GM20431 (cell line): Measurements from ENCODE around the gene STX17.
"Not testable (repeated sequence)": the region's sequence is repeated elsewhere in the genome, so short reads cannot be mapped to it uniquely, and the experiment has no call there.

Experiments used
- in situ Hi-C: fragments of 300-500 bp; cut with MseI, MboI; formaldehyde crosslinking; loops from one replicate; pipeline ENCODE4 v1.15.0; 2020; ENCODE audit warnings: low sequenced_read_pairs; ENCODE audit not compliant: unreplicated experiment

The STX17 gene

DNA sequence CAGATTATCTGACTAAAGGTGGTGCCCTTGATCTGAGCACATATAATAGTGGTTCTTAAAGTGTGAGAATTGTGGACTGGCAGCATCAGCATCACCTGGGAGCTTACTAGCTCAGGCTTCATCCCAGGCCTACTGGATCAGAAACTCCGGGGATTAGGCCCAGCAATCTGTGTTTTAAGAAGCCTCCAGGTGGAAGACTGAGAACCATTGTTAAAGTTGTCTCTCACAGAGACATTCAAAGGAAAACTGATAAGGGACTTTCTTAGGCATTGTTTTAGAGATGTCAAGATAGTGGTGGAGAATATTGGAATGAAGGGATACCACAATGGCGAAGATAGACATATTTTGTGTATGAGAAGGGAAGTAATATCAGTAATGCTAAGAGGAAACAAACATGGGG lies 59.5 kb downstream of the STX17 start:
- in situ Hi-C loops = no loop called here

- in situ Hi-C loops = no loop called here
Measured at GRCh38 chr9:99966716-99967115, 60.3 kb downstream of the STX17 start.

- in situ Hi-C loops = no loop called here
Measured at GRCh38 chr9:99967457-99967856, 61.0 kb downstream of the STX17 start.

DNA sequence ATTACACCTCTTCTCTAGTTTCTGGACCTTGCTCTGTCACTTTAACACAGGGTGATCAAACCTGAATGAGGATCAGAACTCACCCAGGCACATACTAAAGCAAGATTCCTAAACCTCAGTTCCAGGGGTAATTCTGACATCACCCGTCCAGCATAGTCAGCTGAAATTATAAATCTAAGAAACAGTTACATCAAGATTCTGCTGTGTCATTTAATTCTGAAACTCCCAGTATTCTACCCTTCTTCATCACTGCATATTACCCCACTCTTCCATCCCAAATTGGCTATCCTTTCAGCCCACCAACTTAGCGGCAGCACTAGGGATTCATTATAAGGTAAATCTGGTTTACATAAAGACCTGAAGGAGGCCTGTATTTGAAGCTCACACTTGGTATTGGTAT lies 64.0 kb downstream of the STX17 start:
- in situ Hi-C loops = no loop called here

DNA sequence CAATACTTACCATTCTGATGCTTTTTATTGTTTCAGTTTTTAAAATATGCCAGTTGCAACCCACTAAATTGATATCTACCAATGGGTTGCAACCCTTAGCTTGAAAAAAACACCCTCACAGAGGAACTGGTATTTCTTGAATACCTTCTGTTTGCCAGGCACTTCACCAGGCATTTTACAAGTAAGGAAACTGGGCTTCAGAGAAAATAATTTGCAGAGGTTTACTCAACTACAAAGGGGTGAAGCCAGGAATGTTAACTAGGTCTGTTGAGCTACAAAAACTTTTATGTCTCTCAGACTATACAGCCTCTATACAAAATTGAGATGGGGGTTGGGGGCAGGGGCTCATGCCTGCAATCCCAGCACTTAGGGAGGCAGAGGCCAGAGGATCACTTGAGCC lies 65.0 kb downstream of the STX17 start:
- in situ Hi-C loops = no loop called here

DNA sequence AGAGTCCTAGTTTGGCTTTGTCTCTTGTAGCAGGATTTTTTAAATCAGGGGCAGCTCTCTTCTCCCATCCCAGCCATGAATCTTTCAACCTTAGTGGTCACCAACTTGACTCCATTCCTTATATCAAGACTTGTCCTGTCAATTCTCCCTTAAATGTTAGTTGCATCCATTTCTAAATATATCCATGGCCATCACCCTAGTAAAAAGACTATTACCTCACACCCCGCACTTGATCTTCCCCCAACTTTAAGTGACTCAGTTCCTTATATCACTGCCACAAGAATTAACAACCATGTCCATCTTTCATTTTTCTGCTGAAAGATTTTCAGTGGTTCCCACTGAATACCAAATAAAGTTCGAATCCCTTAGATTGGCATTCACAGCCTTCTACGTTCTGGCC lies 67.0 kb downstream of the STX17 start:
- in situ Hi-C loops = no loop called here

DNA sequence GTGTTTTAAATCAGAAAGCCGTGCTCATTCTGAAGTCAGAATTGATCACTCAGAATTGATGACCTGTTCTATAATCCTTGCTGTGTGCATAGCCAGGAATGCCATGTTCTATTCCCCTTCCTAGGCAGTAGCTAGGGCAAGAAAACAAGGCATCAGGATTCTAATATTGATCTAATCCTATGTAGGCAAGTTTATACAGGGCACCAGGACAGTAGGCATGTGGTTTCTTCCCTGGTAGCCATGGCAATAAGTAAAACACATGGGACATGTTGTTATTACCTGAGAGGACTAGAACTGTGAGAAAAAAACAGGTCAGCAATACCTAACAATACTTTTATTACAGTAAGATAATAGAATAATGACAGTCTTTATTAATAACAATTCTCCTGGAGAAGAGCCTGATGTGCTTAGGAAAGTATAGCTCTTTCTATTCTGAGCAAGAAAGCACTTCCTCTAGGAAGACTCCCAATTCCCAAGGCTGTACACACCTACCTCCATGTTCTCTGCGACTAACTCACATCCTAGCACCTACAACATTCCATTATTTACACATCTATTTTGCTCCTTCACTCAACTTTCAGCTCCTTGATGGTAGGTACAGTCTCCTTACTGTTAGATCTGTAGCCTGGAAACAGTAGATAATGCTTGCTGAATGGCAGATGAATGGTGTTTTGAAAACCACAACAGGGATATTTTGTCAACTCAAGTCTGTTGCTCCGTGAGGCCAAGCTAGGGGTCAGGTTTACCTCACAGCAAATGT lies 70.8 kb downstream of the STX17 start:
- in situ Hi-C loops = no loop called here

GRCh38 chr9:99978221-99978620 lies 71.8 kb downstream of the STX17 start:
- in situ Hi-C loops = no loop called here

DNA sequence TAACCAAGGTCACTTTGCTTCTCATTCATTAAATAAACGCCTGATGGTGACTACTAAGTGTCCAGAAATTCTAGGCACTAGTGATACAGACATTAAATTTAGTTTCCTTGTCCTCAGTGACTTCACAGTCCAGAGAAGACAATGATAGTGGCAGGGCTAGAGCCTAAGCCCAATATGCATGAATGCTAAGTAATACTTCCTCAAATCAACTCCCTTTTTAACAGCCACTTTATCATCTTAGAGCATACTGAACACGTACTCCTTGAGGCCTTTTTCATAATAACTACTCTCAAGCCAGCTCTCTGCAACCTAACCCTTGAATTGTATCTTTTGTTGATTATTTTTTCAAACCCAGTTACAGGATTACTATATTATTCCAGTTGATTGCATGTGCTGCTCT lies 74.1 kb downstream of the STX17 start:
- in situ Hi-C loops = no loop called here

DNA sequence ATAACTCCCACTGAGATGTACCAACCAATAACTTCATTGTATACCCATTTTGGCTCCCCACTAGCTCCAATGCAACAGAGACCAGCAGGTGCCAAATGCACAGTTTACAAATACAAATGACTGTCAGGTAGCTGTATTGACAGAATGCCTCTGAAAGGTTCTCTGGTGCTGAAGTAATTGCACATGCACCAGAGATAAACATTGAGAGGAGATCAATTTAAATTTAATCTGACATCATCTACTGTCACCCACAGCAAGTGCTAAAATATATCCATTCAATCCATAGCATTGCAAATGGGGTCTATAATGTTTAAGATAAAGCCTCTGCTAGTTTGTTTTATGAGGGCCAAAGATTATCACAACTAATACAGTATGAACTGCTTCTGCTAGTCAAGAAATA lies 80.2 kb downstream of the STX17 start:
- in situ Hi-C loops = no loop called here

DNA sequence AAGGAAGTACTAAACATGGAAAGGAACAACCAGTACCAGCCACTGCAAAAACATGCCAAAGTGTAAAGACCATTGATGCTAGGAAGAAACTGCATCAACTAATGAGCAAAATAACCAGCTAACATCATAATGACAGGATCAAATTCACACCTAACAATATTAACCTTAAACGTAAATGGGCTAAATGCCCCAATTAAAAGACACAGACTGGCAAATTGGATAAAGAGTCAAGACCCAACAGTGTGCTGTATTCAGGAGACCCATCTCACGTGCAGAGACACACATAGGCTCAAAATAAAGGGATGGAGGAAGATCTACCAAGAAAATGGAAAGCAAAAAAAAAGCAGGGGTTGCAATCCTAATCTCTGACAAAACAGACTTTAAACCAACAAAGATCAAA lies 84.1 kb downstream of the STX17 start:
- in situ Hi-C loops = not testable (repeated sequence)

GRCh38 chr9:99998266-99998665 lies 91.8 kb downstream of the STX17 start:
- in situ Hi-C loops = no loop called here

GRCh38 chr9:99998866-99999265 lies 92.4 kb downstream of the STX17 start:
- in situ Hi-C loops = no loop called here

DNA sequence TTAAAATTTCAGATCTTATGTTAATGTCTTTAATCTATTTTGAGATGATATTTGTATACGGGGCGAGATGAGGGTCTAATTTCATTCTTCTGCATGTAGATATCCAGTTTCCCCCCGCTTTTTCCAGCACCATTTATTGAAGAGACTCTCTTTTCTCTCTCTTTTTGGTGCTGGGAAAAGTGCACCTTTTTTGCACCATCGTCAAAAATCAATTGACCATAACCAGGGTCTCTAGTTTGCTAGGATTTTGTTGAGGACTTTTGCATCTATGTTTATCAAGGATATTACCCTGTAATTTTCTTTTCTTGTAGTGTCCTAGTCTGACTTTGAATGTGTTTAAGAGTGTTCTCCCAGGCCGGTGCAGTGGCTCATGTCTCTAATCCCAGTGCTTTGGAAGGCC lies 93.3 kb downstream of the STX17 start:
- in situ Hi-C loops = loop anchor here (25.0 kb wide), 1 partner anchor 812 kb away; no protein-coding TSS in a partner anchor

DNA sequence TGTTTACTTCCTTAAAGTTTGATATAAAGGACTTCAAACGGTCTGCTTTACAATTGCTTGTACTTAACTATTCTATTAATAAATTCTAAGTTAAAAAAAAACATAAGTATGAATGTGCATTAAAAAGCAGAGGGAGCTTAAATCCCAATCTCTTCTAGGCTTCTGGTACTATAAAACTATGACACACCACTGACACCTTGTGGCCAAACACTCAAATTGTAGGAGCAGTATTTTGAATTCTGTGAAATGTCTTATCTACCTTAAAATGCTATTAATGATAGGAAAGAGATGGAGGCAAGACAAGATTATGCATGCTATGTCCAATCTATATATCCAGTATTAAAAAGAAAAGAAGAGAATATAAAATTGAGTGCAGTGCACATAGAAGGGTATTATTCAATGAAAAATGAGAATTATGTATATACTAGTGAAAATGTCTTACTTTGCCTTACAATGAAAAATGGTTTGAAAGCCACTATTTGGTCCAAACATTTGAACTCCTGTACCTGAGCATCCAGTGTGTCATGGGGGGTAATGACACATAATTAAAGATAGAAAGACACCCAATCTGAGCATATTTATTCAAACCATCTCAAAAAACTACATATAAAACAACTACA lies 104.7 kb downstream of the STX17 start:
- in situ Hi-C loops = loop anchor here (25.0 kb wide), 1 partner anchor 824 kb away; no protein-coding TSS in a partner anchor

- in situ Hi-C loops = loop anchor here (25.0 kb wide), 1 partner anchor 825 kb away; no protein-coding TSS in a partner anchor
Measured at GRCh38 chr9:100012279-100012678, 105.8 kb downstream of the STX17 start.

DNA sequence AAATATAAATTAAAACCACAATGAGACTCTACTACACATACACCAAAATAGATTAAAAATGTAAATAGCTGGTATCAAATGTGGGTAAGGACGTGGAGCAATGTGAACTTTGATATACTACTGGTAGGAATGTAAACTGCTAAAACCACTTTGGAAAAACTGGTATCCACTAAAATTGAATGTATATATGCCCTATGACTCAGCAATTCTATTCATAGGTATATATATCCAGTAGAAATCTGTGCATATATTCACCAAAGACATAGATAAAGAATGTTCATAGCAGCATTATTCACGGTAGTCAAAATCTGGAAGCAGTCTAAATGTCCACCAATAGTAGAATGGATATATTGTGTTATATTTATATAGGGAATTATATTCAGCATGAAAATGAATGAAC lies 107.1 kb downstream of the STX17 start:
- in situ Hi-C loops = loop anchor here (25.0 kb wide), 1 partner anchor 826 kb away; no protein-coding TSS in a partner anchor

DNA sequence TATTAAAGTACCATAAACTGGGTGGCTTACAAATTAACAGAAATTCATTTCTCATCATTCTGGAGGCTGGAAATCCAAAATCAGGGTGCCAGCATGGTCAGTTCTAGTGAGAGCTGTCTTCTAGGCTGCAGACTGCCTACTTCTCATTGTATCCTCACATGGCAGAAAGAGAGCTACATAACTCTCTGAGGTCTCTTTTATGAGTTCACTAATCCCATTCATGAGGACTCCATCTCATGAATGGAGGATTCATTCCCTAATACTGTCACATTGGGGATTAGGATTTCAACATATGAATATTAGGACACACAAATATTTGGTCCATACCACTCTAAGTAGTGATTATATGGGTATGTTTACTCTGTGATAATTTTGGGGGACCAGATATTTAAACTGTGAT lies 108.4 kb downstream of the STX17 start:
- in situ Hi-C loops = loop anchor here (25.0 kb wide), 1 partner anchor 828 kb away; no protein-coding TSS in a partner anchor

DNA sequence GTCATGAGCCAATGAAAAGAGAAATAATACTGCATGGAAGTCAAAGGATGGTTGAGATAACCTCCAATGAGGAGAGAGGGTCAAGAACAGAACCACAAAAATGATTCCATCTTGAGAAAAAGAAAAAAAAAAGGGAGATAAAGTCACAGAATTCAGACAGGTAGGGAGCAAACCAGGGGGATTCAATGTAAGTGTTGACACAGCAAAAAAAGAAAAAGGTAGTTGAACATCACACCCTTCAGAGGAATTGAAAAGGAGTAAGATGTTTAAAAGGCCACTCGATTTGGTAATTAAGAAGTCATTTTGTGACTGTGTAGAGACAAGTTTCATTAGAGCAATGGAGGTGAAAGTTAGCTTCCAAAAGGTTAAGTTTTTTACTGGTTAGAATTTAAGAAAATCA lies 113.1 kb downstream of the STX17 start:
- in situ Hi-C loops = loop anchor here (25.0 kb wide), 1 partner anchor 832 kb away; no protein-coding TSS in a partner anchor
